ENCODE data around the gene EIF3D. TPM values are rescaled to one million over a fixed set of nuclear protein-coding genes. Genes with fewer than 3 reads are reported as not detected.
A peak's percentile ranks its signal among the peaks of the same experiment; 100 is the strongest.

EIF3D gene
- total and polyA plus RNA-seq, 2 of the 13 experiments (the other 11 are each of a cell fraction or from before 2014, with no cell fraction given), result 118 to 274 TPM

- Histone ChIP-seq H3K4me2 (ENCODE audit: low read depth, low read length) (peak overlapping the region; percentile 70), H3K27me3 (ENCODE audit: control insufficient read depth in 1 of 2, insufficient read depth in 2 of 2, low read length in 2 of 2) (no peaks in the 10 kb centered on the region), H2AFZ (ENCODE audit: low read length) (no peak overlapping the region), H4K20me1 (ENCODE audit: insufficient read depth, low read length) (no peaks in the 10 kb centered on the region), H3K27ac (ENCODE audit: extremely low read length, insufficient read depth, low read length) (peak overlapping the region; percentile 76), H3K4me1 (ENCODE audit: insufficient read depth, low read length) (peaks cover 42% of the 10 kb centered on the region), H3K36me3 (replicated peaks in 1 of 2; ENCODE audit: control insufficient read depth in 1 of 2, insufficient read depth in 2 of 2, low read length in 2 of 2) (peaks cover 5 to 33% of the 10 kb centered on the region in 2 experiments), H3K79me2 (ENCODE audit: insufficient read depth, low read length) (peaks cover 11% of the 10 kb centered on the region), H3K4me3 (replicated peaks in 1 of 3; ENCODE audit: insufficient read depth in 1 of 3, low read depth in 2 of 3, low read length in 3 of 3) (peak overlapping the region; percentile 45 to 66 (median 52); a peak in 5 of 6 replicates), H3K9ac (ENCODE audit: insufficient read depth, low read depth, low read length) (peak overlapping the region; percentile 60), H3K9me3 (ENCODE audit: low read length) (no peaks in the 10 kb centered on the region)
- FAIRE-seq (no peak), ATAC-seq (peak; percentile 2; the same call in 2 of the 3 replicates), DNase-seq (ENCODE audit: low spot score) (no peak)
- 96% methylated on average over 33 of the region's 60 CpGs for WGBS (ENCODE audit: low lambda C conversion rate)
- ChIA-PET POLR2A (interaction anchor here (1.1 to 2.0 kb wide), 4 partner anchors 12 to 162 kb away, joined by 3 to 13 read pairs (median 3); partner anchors contain the start of gene TXN2), CTCF (ENCODE audit: low intra/inter-chr PET ratio, low total read pairs) (no interaction called here)
- BruUV-seq (replicated peaks), result TSS peak; percentile 49
- intact Hi-C loops (cut with micrococcal nuclease; ENCODE audit: unreplicated experiment) (no loop called here), in situ Hi-C loops (cut with HindIII; ENCODE audit: extremely low pct_ligation_motif_present, low pct_unique_long_range_greater_than_20kb) (no loop called here)
- TF ChIP-seq THAP8 (CRISPR knock-in tag; IDR thresholded peaks at IDR 0.05; ENCODE audit: borderline replicate concordance), result 0 out of 2 replicates have a peak, but pooled peaks have one; percentile 52
- no peak for TF ChIP-seq ZNF446 (CRISPR knock-in tag; IDR thresholded peaks at IDR 0.05)
- peak; percentile 97 for TF ChIP-seq ZBTB38 (CRISPR knock-in tag; IDR thresholded peaks at IDR 0.05)
- 0 out of 2 replicates have a peak, but pooled peaks have one; percentile 38 for TF ChIP-seq IRF9 (CRISPR knock-in tag; IDR thresholded peaks at IDR 0.05; ENCODE audit: borderline replicate concordance)
- peak; percentile 39; the same call in 1 of the 2 replicates for TF ChIP-seq ZNF768 (CRISPR knock-in tag; IDR thresholded peaks at IDR 0.05)
- 0 out of 2 replicates have a peak, but pooled peaks have one; percentile 10 for TF ChIP-seq ZNF674 (CRISPR knock-in tag; IDR thresholded peaks at IDR 0.05; ENCODE audit: low read depth)
- TF ChIP-seq NCOA1 (CRISPR knock-in tag; IDR thresholded peaks at IDR 0.05), result peak; percentile 8; the same call in 1 of the 2 replicates
- 0 out of 2 replicates have a peak, but pooled peaks have one; percentile 19 for TF ChIP-seq EED (CRISPR knock-in tag; IDR thresholded peaks at IDR 0.05)
- TF ChIP-seq ZBTB33 (CRISPR knock-in tag; IDR thresholded peaks at IDR 0.05), result peak; percentile 75
- TF ChIP-seq ZNF318 (CRISPR knock-in tag; IDR thresholded peaks at IDR 0.05), result 0 out of 2 replicates have a peak, but pooled peaks have one; percentile 38
Measured at GRCh38 chr22:36505998-36506635, 22.8 kb downstream of the EIF3D start.
